Pulmonary artery endothelial cell (primary cell): ENCODE data around the gene UBE2B. TPM values are rescaled to one million over a fixed set of nuclear protein-coding genes. Genes with fewer than 3 reads are reported as not detected.

ENCODE experiments used
- DNase-seq: peaks from one replicate; pipeline ENCODE4 v3.0.0-alpha.2; 2011; ENCODE audit warnings: low read depth, low spot score
- total RNA-seq: library from RNA; depleted of rRNA; stranded (reverse); fragments of >200 nt; gene quantifications from 2 replicates; pipeline ENCODE4 v1.2.3, GENCODE V29; 2014

The UBE2B gene
- total RNA-seq, 1 donor from 2014 or later, result 23.3 TPM

- DNase-seq, result no peak
Observed at GRCh38 chr5:134437340-134437846, 66.0 kb downstream of the UBE2B start.

GRCh38 chr5:134437847-134438581 lies 66.6 kb downstream of the UBE2B start:
- DNase-seq, result no peak

- no peak for DNase-seq
Observed at GRCh38 chr5:134438721-134439123, 67.4 kb downstream of the UBE2B start.

- DNase-seq, result peak; percentile 24
Observed at GRCh38 chr5:134439210-134439654, 67.9 kb downstream of the UBE2B start.

GRCh38 chr5:134440201-134440755 lies 68.9 kb downstream of the UBE2B start:
- DNase-seq, result no peak

Other genes with a start within 250 kb of the UBE2B start
- 248 and 304 TPM in 2 replicates for gene SKP1, start 194.6 kb upstream of the UBE2B start, total RNA-seq
- gene PPP2CA, start 145.5 kb upstream of the UBE2B start, total RNA-seq, result 119 and 174 TPM in 2 replicates
- gene CDKL3, start 4.4 kb upstream of the UBE2B start, total RNA-seq, result 0.32 and 0.59 TPM in 2 replicates
- 49.1 and 60.0 TPM in 2 replicates for gene CDKN2AIPNL, start 40.3 kb downstream of the UBE2B start, total RNA-seq
- 23.7 and 29.7 TPM in 2 replicates for gene JADE2, start 154.1 kb downstream of the UBE2B start, total RNA-seq